OCI-LY3 (cell line): ENCODE measurements around the gene SNTB2.

ENCODE experiments used
- H2AFZ ChIP-seq: fragments of 200-600, 300-600 bp; shearing (Covaris generic); 2 replicates; pipeline ENCODE4 v1.6.0; 2014; ENCODE audit warnings: antibody characterized with exemption, low read depth, low read length
- H3K27ac ChIP-seq: fragments of 200-600, 300-600 bp; sonication (generic); 2 replicates; pipeline ENCODE4 v1.5.1; 2014; ENCODE audit warnings: mild to moderate bottlenecking, low read length, moderate library complexity, mixed read lengths
- H3K27me3 ChIP-seq: fragments of 200-600, 300-600 bp; sonication (generic); 2 replicates; pipeline ENCODE4 v1.6.1; 2014; ENCODE audit warnings: low read depth, low read length, mixed read lengths
- H3K36me3 ChIP-seq: fragments of 200-600, 300-600 bp; sonication (generic); replicated peaks from 2 replicates; pipeline ENCODE3; 2014; ENCODE audit warnings: low read depth, low read length, mixed read lengths
- H3K4me1 ChIP-seq: fragments of 300-600, 200-600 bp; sonication (generic); 2 replicates; pipeline ENCODE4 v1.6.1; 2014; ENCODE audit warnings: low read length, mixed read lengths
- H3K4me2 ChIP-seq: fragments of 200-600, 300-600 bp; sonication (generic); 2 replicates; pipeline ENCODE4 v1.6.1; 2014; ENCODE audit warnings: low read length, mixed read lengths
- H3K4me3 ChIP-seq: fragments of 300-600, 200-600 bp; sonication (generic); 2 replicates; pipeline ENCODE4 v1.5.1; 2014; ENCODE audit warnings: antibody characterized with exemption, mild to moderate bottlenecking, low read length, moderate library complexity
- H3K79me2 ChIP-seq: fragments of 300-600, 200-600 bp; shearing (Covaris generic); 2 replicates; pipeline ENCODE4 v1.6.1; 2014; ENCODE audit warnings: mild to moderate bottlenecking, low read length, mixed read lengths
- H3K9ac ChIP-seq: fragments of 300-600, 200-600 bp; shearing (Covaris generic); 2 replicates; pipeline ENCODE4 v1.6.0; 2014; ENCODE audit warnings: mild to moderate bottlenecking, low read length, moderate library complexity
- H3K9me3 ChIP-seq: fragments of 200-600, 300-600 bp; shearing (Covaris generic); 2 replicates; pipeline ENCODE4 v1.6.1; 2014; ENCODE audit warnings: low read length, mixed read lengths; ENCODE audit not compliant: insufficient read depth
- H4K20me1 ChIP-seq: fragments of 200-600, 300-600 bp; sonication (generic); 2 replicates; pipeline ENCODE4 v1.6.1; 2016; ENCODE audit warnings: low read length, mixed read lengths; ENCODE audit not compliant: insufficient read depth
- EZH2phosphoT487 ChIP-seq: fragments of 200-600 bp; shearing (Covaris generic); IDR thresholded peaks from 2 replicates; pipeline ENCODE4 v1.6.1; 2018; ENCODE audit warnings: antibody characterized with exemption, mixed run types, low read depth
- TF ChIP-seq, protein P1 (sequence below): fragments of 200-600, 300-600 bp; sonication (generic); IDR thresholded peaks from 2 replicates; pipeline ENCODE4 v1.5.1; 2014; ENCODE audit warnings: antibody characterized with exemption, low read length, low read depth

SNTB2 gene

DNA sequence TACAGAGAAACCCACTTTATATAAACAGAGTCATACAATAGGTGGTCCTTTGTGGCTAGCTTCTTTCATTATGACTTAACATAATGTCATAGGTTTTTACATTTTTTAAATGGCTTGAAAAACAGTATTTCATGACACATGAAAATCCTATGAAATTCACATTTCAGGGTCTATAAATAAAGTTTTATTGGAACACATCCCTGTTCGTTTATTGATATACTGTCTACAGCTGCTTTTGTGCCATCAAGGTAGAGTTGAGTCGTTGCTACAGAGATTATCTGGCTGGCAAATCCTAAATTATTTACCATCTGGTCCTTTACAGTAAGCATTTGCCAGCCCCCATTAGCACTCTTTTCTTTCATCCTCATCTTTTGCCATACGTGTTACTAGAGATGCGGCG lies 126.5 kb downstream of the SNTB2 start:
- Histone ChIP-seq H3K36me3 (peaks cover 31% of the 10 kb centered on the region), H4K20me1 (peaks cover 6% of the 10 kb centered on the region), H3K79me2 (peaks cover 40% of the 10 kb centered on the region)

DNA sequence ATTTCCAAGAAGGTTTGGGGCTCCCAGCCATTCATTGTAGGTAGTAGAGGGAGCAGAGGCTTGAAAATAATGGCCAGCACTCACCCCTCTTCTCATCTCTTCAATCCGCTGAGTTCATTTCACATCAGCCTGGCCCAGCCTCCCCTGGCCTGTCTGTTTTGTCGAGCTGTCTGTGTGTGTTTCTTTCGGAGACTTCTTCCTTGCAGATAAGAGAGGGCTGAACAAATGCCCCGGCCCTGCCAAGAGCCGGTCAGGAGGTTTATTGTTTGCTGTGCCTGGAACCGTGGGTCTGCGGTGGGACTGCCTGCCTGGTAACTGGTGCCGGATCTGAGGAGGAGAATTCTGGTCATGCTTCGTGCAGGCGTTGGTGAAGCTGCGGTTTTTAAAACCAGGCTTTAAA lies 127.6 kb downstream of the SNTB2 start:
- no peak overlapping the region for H2AFZ ChIP-seq
- no peak overlapping the region for H3K4me2 ChIP-seq
- H3K79me2 ChIP-seq, result peaks cover 40% of the 10 kb centered on the region
- H3K4me3 ChIP-seq, result no peak overlapping the region
- H3K27ac ChIP-seq, result no peak overlapping the region
- no peak for TF ChIP-seq EZH2phosphoT487
- TF ChIP-seq, protein P1, sequence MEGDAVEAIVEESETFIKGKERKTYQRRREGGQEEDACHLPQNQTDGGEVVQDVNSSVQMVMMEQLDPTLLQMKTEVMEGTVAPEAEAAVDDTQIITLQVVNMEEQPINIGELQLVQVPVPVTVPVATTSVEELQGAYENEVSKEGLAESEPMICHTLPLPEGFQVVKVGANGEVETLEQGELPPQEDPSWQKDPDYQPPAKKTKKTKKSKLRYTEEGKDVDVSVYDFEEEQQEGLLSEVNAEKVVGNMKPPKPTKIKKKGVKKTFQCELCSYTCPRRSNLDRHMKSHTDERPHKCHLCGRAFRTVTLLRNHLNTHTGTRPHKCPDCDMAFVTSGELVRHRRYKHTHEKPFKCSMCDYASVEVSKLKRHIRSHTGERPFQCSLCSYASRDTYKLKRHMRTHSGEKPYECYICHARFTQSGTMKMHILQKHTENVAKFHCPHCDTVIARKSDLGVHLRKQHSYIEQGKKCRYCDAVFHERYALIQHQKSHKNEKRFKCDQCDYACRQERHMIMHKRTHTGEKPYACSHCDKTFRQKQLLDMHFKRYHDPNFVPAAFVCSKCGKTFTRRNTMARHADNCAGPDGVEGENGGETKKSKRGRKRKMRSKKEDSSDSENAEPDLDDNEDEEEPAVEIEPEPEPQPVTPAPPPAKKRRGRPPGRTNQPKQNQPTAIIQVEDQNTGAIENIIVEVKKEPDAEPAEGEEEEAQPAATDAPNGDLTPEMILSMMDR, result no peak
- H3K36me3 ChIP-seq, result peaks cover 41% of the 10 kb centered on the region
- peaks cover 6% of the 10 kb centered on the region for H4K20me1 ChIP-seq
- H3K4me1 ChIP-seq, result peaks cover 3% of the 10 kb centered on the region; the same call in 1 of the 2 replicates
- H3K9me3 ChIP-seq, result no peaks in the 10 kb centered on the region
- no peaks in the 10 kb centered on the region for H3K27me3 ChIP-seq
- no peak overlapping the region for H3K9ac ChIP-seq

More for the DNA sequence above, 126.5 kb downstream of the SNTB2 start:
- Histone ChIP-seq H3K27ac (no peak overlapping the region), H3K4me1 (peaks cover 3% of the 10 kb centered on the region; the same call in 1 of the 2 replicates), H2AFZ (no peak overlapping the region), H3K27me3 (no peaks in the 10 kb centered on the region), H3K9ac (no peak overlapping the region), H3K9me3 (no peaks in the 10 kb centered on the region), H3K4me3 (no peak overlapping the region), H3K4me2 (no peak overlapping the region)
- TF ChIP-seq EZH2phosphoT487, result no peak
- TF ChIP-seq, protein P1, result no peak

DNA sequence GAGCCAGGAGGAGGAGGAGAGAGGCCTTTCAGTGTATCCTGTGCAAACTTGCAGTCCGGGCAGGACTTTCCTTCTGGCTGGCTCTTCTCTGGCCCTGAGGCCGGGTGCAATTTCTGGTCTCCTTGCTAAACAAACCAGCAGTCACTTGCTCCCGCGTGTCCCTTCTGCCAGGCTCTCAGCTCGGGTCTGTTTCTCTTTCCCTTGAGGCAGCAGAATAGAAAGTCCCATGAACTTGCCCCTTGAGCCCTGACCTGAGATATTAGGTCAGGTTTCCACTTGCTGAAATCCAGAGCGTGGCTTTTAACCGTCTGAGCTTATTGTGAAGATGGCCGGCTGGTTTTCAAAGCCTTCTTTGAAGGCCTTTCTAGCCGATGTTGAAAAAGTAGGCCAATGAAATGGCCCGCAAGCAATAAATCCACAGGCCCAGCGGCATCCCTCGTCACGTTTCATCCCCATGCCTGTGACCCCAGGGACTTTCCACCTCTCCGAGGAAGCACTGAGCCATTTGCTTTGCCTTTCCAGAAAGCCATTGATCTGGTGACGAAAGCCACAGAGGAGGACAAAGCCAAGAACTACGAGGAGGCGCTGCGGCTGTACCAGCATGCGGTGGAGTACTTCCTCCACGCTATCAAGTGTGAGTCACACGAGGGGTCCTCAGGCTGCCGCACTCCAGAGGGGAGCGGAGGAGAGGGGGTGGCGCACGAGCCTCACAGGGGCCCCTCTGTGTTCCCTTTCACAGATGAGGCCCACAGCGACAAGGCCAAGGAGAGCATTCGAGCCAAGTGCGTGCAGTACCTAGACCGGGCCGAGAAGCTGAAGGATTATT lies 128.7 kb downstream of the SNTB2 start:
- peaks cover 50% of the 10 kb centered on the region for H3K36me3 ChIP-seq

DNA sequence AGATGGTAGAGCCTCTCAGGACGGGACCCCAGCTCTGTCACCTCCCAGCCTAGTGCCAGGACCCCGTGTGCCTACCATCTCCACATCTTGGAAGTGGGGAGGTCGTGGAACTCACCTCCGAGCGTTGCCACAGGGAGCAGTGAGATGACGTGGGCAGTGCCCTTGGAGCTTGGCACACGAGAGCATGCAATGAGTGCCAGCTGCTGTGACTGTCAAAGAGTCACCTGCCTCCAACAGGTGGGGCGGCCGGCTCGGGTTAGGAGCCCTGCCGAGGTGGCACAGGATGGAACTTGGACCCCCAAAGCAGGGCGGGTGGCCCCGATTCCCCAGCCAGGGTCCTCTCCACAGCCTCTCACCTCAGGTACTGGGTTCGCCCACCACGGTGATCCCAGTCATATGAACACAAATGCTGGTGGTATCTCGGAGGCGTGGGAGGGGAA lies 129.7 kb downstream of the SNTB2 start:
- H3K27me3 ChIP-seq, result no peaks in the 10 kb centered on the region
- peaks cover 58% of the 10 kb centered on the region for H3K36me3 ChIP-seq
- H3K4me3 ChIP-seq, result no peak overlapping the region
- peaks cover 39% of the 10 kb centered on the region for H3K79me2 ChIP-seq
- H3K27ac ChIP-seq, result no peak overlapping the region
- no peak overlapping the region for H3K9ac ChIP-seq
- H3K4me1 ChIP-seq, result no peaks in the 10 kb centered on the region; the same call in 1 of the 2 replicates
- no peak overlapping the region for H3K4me2 ChIP-seq
- H4K20me1 ChIP-seq, result peaks cover 9% of the 10 kb centered on the region
- H3K9me3 ChIP-seq, result no peaks in the 10 kb centered on the region
- no peak for TF ChIP-seq EZH2phosphoT487
- TF ChIP-seq, protein P1, result no peak
- no peak overlapping the region for H2AFZ ChIP-seq

More for the DNA sequence above, 128.7 kb downstream of the SNTB2 start:
- H3K27ac ChIP-seq, result no peak overlapping the region
- no peak overlapping the region for H2AFZ ChIP-seq
- peaks cover 40% of the 10 kb centered on the region for H3K79me2 ChIP-seq
- peaks cover under 1% of the 10 kb centered on the region; the same call in 1 of the 2 replicates for H3K4me1 ChIP-seq
- no peak overlapping the region for H3K9ac ChIP-seq
- no peak overlapping the region for H3K4me3 ChIP-seq
- no peak overlapping the region for H3K4me2 ChIP-seq
- TF ChIP-seq, protein P1, result no peak
- no peak for TF ChIP-seq EZH2phosphoT487
- H3K9me3 ChIP-seq, result no peaks in the 10 kb centered on the region
- no peaks in the 10 kb centered on the region for H3K27me3 ChIP-seq
- H4K20me1 ChIP-seq, result peaks cover 6% of the 10 kb centered on the region
